Measurements from ENCODE around the gene GDF2. TPM values are rescaled to one million over a fixed set of nuclear protein-coding genes. Genes with fewer than 3 reads are reported as not detected.

Gene GDF2
- polyA plus RNA-seq, 1 donor from 2014 or later = not detected

DNA sequence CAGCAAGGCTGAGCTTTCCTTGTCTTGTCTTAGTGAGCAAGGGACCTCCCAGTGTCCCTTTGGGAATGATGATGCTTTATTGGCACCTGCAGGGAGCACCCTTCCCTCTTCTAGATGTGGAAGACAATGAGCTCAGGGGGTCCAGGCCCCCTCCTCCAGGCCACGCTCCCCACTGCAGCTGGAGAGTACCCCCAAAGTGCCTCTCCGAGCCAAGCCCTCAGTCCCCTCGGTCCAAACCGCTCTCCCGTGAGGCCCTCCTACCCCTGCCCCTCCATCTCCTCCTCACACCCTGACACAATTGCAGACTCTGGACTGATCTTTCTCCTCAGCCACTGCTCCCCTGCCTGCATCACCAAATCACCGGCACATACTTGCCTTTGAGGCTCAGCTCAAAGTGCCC is 42.7 kb downstream of the GDF2 start:
- no peak overlapping the region for H3K4me2 ChIP-seq (ENCODE audit: low read length)
- H3K9ac ChIP-seq (ENCODE audit: low read length) = no peak overlapping the region
- H3K79me2 ChIP-seq (replicated peaks; ENCODE audit: insufficient read depth, low read length) = no peaks in the 10 kb centered on the region
- no peaks in the 10 kb centered on the region for H3K9me3 ChIP-seq (ENCODE audit: low read length)
- H3K4me3 ChIP-seq (ENCODE audit: low read length) = no peak overlapping the region
- H3K36me3 ChIP-seq (ENCODE audit: insufficient read depth, low read length) = no peaks in the 10 kb centered on the region
- H3K27me3 ChIP-seq (ENCODE audit: insufficient read depth, low read depth, low read length) = no peaks in the 10 kb centered on the region
- no peaks in the 10 kb centered on the region for H3F3A ChIP-seq (ENCODE audit: insufficient read depth, low read length, poor library complexity, severe bottlenecking)
- H4K20me1 ChIP-seq (ENCODE audit: insufficient read depth) = no peaks in the 10 kb centered on the region
- no peak overlapping the region for H3K27ac ChIP-seq (ENCODE audit: low read length)
- TF ChIP-seq EP300 (conservative IDR thresholded peaks at IDR 0.05; ENCODE audit: poor library complexity, severe bottlenecking) = no peak
- TF ChIP-seq SMC3 (conservative IDR thresholded peaks at IDR 0.05; ENCODE audit: poor library complexity) = no peak
- no peak for TF ChIP-seq EZH2 (IDR thresholded peaks at IDR 0.05; ENCODE audit: borderline replicate concordance, insufficient read depth, low read length, poor library complexity, severe bottlenecking)
- TF ChIP-seq RAD21 (conservative IDR thresholded peaks at IDR 0.05) = no peak
- TF ChIP-seq POLR2AphosphoS5 (IDR thresholded peaks at IDR 0.05) = no peak
- no peak for TF ChIP-seq REST (IDR thresholded peaks at IDR 0.05; ENCODE audit: borderline replicate concordance)
- TF ChIP-seq MXI1 (conservative IDR thresholded peaks at IDR 0.05; ENCODE audit: poor library complexity, severe bottlenecking) = no peak
- TF ChIP-seq, protein P1, sequence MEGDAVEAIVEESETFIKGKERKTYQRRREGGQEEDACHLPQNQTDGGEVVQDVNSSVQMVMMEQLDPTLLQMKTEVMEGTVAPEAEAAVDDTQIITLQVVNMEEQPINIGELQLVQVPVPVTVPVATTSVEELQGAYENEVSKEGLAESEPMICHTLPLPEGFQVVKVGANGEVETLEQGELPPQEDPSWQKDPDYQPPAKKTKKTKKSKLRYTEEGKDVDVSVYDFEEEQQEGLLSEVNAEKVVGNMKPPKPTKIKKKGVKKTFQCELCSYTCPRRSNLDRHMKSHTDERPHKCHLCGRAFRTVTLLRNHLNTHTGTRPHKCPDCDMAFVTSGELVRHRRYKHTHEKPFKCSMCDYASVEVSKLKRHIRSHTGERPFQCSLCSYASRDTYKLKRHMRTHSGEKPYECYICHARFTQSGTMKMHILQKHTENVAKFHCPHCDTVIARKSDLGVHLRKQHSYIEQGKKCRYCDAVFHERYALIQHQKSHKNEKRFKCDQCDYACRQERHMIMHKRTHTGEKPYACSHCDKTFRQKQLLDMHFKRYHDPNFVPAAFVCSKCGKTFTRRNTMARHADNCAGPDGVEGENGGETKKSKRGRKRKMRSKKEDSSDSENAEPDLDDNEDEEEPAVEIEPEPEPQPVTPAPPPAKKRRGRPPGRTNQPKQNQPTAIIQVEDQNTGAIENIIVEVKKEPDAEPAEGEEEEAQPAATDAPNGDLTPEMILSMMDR (IDR thresholded peaks at IDR 0.05; ENCODE audit: poor library complexity, severe bottlenecking) = no peak
- TF ChIP-seq TAF1 (IDR thresholded peaks at IDR 0.05; ENCODE audit: low read depth) = no peak
- H2AFZ ChIP-seq (ENCODE audit: low read depth, low read length) = no peak overlapping the region
- H3K9me2 ChIP-seq (ENCODE audit: insufficient read depth, low read length) = no peaks in the 10 kb centered on the region

DNA sequence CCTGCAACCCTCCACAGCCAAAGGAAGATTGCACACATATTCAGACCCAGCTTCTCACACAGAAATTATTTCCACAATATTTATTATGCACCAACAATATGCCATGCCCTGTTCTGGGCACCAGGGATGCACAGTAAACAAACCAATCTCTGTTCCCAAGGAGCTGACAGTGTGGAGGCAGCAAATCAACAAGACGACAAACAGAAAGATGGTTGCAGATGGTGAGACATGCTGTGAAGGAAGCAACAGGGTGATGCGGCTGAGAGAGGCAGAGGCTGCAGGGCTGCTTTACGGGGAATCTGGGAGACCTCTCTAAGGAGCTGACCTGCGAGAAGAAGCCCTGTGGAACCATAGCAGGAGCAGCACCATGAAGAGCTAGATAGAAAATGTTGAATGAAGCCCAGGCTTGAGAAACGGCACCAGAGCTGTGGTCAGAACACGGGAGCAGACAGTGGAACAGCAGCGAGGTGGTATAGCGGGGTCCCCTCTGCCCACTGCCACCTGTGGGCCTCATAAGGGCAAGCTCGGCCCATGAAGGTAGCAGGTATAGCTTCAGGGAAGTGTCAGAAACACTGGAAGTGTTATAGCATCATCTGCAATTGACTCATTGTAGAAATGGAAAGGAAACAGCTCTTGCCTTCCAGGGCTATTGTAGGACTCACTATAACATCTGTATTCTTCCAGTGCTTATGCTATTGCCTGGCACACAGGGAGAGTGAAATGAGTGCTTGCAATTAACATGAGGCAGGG is 43.4 kb downstream of the GDF2 start:
- H3F3A ChIP-seq (ENCODE audit: insufficient read depth, low read length, poor library complexity, severe bottlenecking) = no peaks in the 10 kb centered on the region
- no peaks in the 10 kb centered on the region for H3K9me2 ChIP-seq (ENCODE audit: insufficient read depth, low read length)
- no peak overlapping the region for H3K9ac ChIP-seq (ENCODE audit: low read length)
- H3K27me3 ChIP-seq (ENCODE audit: insufficient read depth, low read depth, low read length) = no peaks in the 10 kb centered on the region
- H3K4me2 ChIP-seq (ENCODE audit: low read length) = no peak overlapping the region
- H3K9me3 ChIP-seq (ENCODE audit: low read length) = no peaks in the 10 kb centered on the region
- H3K79me2 ChIP-seq (replicated peaks; ENCODE audit: insufficient read depth, low read length) = no peaks in the 10 kb centered on the region
- no peaks in the 10 kb centered on the region for H4K20me1 ChIP-seq (ENCODE audit: insufficient read depth)
- H3K27ac ChIP-seq (ENCODE audit: low read length) = no peak overlapping the region
- no peak for TF ChIP-seq TAF1 (IDR thresholded peaks at IDR 0.05; ENCODE audit: low read depth)
- TF ChIP-seq, protein P1 (IDR thresholded peaks at IDR 0.05; ENCODE audit: poor library complexity, severe bottlenecking) = no peak
- no peak for TF ChIP-seq SMC3 (conservative IDR thresholded peaks at IDR 0.05; ENCODE audit: poor library complexity)
- no peak for TF ChIP-seq REST (IDR thresholded peaks at IDR 0.05; ENCODE audit: borderline replicate concordance)
- no peak for TF ChIP-seq RAD21 (conservative IDR thresholded peaks at IDR 0.05)
- no peak for TF ChIP-seq POLR2AphosphoS5 (IDR thresholded peaks at IDR 0.05)
- H3K36me3 ChIP-seq (ENCODE audit: insufficient read depth, low read length) = no peaks in the 10 kb centered on the region
- no peak overlapping the region for H2AFZ ChIP-seq (ENCODE audit: low read depth, low read length)
- H3K4me3 ChIP-seq (ENCODE audit: low read length) = no peak overlapping the region

All from neural cell (in vitro differentiated cells).